Neural cell (in vitro differentiated cells): ENCODE data around the gene CACNA1A.

Source experiments
- EP300 ChIP-seq: fragments of 450-650 bp; conservative IDR thresholded peaks from 2 replicates; pipeline ENCODE4 v1.6.1; 2014; ENCODE audit warnings: antibody characterized with exemption, mild to moderate bottlenecking, moderate library complexity; ENCODE audit not compliant: poor library complexity, severe bottlenecking
- MXI1 ChIP-seq: fragments of 450-650 bp; conservative IDR thresholded peaks from 2 replicates; pipeline ENCODE4 v1.6.1; 2014; ENCODE audit warnings: antibody characterized with exemption, mild to moderate bottlenecking; ENCODE audit not compliant: poor library complexity, severe bottlenecking
- POLR2AphosphoS5 ChIP-seq: IDR thresholded peaks from 2 replicates; pipeline ENCODE4 v1.6.1; 2012
- TF ChIP-seq, protein P1 (sequence below): fragments of 450-650 bp; IDR thresholded peaks from 2 replicates; pipeline ENCODE4 v1.5.1; 2014; ENCODE audit warnings: antibody characterized with exemption, mild to moderate bottlenecking, moderate library complexity; ENCODE audit not compliant: poor library complexity, severe bottlenecking

DNA sequence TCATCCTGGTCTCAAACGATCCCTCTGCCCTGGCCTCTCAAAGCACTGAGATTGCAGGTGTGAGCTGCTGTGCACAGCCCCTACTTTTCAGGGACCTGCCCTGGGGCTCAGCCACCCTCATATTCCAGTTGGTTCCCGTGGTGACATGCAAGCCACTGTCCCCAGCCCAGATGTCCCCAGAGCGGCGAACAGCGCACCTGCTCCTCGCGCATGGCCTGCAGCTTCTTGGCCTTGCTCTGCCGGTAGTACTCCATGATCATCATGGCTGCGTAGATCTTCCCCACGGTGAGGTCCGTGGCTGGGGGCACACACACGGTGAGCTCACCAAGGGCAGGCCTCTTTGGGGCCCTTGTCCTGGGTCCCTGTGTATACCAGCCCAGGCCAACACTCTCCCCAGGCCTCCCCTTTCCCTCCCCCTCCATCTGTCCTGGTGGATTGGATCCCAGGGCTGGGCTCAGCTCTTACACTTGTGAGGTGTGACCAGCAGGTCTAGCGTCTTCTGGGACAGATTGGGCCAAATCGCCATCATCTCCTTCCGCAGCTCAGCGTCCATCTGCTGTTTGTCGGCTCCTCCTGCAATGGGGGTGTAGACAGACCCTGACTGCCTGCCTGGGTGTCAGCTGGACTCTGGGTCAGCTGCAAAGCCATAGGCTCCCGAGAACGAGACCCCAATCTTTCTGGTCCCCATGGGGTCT, 292.1 kb downstream of the CACNA1A start:
- TF ChIP-seq POLR2AphosphoS5 (no peak), EP300 (no peak), MXI1 (no peak)
- TF ChIP-seq, protein P1, sequence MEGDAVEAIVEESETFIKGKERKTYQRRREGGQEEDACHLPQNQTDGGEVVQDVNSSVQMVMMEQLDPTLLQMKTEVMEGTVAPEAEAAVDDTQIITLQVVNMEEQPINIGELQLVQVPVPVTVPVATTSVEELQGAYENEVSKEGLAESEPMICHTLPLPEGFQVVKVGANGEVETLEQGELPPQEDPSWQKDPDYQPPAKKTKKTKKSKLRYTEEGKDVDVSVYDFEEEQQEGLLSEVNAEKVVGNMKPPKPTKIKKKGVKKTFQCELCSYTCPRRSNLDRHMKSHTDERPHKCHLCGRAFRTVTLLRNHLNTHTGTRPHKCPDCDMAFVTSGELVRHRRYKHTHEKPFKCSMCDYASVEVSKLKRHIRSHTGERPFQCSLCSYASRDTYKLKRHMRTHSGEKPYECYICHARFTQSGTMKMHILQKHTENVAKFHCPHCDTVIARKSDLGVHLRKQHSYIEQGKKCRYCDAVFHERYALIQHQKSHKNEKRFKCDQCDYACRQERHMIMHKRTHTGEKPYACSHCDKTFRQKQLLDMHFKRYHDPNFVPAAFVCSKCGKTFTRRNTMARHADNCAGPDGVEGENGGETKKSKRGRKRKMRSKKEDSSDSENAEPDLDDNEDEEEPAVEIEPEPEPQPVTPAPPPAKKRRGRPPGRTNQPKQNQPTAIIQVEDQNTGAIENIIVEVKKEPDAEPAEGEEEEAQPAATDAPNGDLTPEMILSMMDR = no peak
